Measurements from ENCODE around the gene TFDP1. TPM values are rescaled to one million over a fixed set of nuclear protein-coding genes. Genes with fewer than 3 reads are reported as not detected.

Gene TFDP1
- total RNA-seq, 6 experiments from 2014 or later: 21.7 to 26.9 (median 25.1) TPM

DNA sequence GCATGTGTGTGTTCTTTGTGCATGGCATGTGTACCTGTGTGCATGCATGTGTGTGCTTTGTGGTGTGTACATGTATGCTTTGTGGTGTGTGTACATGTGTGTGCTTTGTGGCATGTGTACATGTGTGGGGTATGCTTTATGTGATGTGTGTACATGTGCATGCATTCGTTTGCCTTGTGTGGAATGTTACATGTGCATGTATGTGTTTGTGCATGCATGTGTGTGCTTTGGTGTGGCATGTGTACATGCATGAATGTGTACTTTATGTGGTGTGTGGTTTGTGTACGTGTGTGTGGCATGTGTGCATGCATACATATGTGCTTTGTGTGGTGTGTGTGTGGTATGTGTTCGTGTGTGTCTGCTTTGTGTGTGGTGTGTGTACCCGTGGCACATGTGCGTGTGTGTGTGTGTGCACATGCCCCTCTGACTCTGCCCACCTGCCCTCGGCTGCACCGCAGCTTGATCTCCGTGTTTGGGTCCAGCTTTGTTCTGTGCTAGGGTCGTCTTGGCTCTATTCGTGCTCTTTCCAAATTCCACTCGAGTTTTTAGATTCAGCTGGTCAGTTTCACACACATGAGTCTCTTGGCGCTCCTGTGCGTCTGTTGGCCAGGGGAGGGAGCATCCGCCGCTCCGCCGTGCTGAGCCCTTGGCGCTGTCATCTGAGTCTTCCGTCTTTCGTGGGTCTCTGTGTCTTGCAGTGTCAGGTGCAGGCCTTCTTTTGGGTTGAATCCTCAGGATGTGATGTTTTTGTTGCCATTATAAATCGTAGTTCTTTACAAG is 46.5 kb upstream of the TFDP1 start:
- no peak for TF ChIP-seq POLR2A (IDR thresholded peaks at IDR 0.05)
- TF ChIP-seq, protein P1, sequence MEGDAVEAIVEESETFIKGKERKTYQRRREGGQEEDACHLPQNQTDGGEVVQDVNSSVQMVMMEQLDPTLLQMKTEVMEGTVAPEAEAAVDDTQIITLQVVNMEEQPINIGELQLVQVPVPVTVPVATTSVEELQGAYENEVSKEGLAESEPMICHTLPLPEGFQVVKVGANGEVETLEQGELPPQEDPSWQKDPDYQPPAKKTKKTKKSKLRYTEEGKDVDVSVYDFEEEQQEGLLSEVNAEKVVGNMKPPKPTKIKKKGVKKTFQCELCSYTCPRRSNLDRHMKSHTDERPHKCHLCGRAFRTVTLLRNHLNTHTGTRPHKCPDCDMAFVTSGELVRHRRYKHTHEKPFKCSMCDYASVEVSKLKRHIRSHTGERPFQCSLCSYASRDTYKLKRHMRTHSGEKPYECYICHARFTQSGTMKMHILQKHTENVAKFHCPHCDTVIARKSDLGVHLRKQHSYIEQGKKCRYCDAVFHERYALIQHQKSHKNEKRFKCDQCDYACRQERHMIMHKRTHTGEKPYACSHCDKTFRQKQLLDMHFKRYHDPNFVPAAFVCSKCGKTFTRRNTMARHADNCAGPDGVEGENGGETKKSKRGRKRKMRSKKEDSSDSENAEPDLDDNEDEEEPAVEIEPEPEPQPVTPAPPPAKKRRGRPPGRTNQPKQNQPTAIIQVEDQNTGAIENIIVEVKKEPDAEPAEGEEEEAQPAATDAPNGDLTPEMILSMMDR (IDR thresholded peaks at IDR 0.05): no peak
- Histone ChIP-seq H3K27ac (no peak overlapping the region), H3K27me3 (no peaks in the 10 kb centered on the region), H3K4me3 (no peak overlapping the region), H3K4me1 (no peaks in the 10 kb centered on the region), H3K9me3 (no peaks in the 10 kb centered on the region), H3K36me3 (peaks cover 0 to 6% (median 2%) of the 10 kb centered on the region in 4 donors)
- WGBS (ENCODE audit: insufficient coverage, low coverage, low lambda C conversion rate, missing lambda C conversion rate): 87% methylated on average over 10 of the region's 21 CpGs
- ATAC-seq (no peak), DNase-seq (no peak)
- intact Hi-C loops (cut with DNase I): no loop called here

DNA sequence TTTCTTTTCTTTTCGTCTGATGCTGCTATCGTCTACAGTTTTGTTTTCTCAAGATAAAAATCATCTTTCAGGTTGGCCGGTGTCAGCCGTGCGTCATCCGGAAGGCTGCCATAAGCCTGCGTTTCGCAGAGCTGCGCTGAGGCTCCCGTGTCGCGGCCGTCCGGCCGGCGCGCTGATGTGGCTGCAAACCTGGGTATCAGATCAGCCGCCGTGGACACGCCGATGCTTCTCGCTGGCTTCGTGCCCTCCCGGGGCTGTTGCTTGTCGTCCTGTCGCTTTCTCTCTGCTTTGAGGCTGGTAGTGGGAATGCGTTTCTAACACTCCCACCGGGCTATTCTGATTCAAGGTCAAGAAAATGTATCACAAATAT is 45.9 kb upstream of the TFDP1 start:
- ATAC-seq (no peak), DNase-seq (no peak)
- intact Hi-C loops (cut with DNase I): no loop called here
- H3K27me3 ChIP-seq: no peaks in the 10 kb centered on the region
- no peak overlapping the region for H3K4me3 ChIP-seq
- peaks cover 0 to 6% (median 2%) of the 10 kb centered on the region in 4 donors for H3K36me3 ChIP-seq
- no peak overlapping the region for H3K27ac ChIP-seq
- no peak for TF ChIP-seq POLR2A (IDR thresholded peaks at IDR 0.05)
- TF ChIP-seq, protein P1 (IDR thresholded peaks at IDR 0.05): no peak
- no peaks in the 10 kb centered on the region for H3K9me3 ChIP-seq
- H3K4me1 ChIP-seq: no peaks in the 10 kb centered on the region
- over 99% methylated on average over 22 of the region's 28 CpGs for WGBS (ENCODE audit: insufficient coverage, low coverage, low lambda C conversion rate, missing lambda C conversion rate)

DNA sequence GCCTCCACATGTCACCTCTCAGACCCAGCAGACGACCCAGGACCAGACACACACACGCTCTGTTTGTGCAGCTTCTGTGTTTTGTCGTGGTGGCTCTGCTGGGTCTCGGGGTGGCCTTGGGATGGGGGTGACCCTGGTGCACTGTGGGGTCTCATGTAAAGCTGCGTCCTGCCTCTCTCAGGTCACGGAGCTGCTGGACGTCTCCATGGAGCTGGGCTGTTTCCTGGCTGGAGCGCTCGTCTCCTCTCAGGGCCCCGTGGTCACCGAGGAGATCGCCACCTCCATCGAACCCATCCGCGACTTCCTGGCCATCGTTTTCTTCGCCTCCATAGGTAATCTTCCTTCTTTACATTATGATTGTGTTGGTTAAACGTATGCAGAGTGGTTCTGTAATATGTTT is 45.4 kb upstream of the TFDP1 start:
- 91% methylated on average over 12 of the region's 18 CpGs for WGBS (ENCODE audit: insufficient coverage, low coverage, low lambda C conversion rate, missing lambda C conversion rate)
- Histone ChIP-seq H3K4me3 (no peak overlapping the region), H3K27me3 (no peaks in the 10 kb centered on the region), H3K27ac (no peak overlapping the region), H3K36me3 (peaks cover 0 to 6% (median 2%) of the 10 kb centered on the region in 4 donors), H3K4me1 (no peaks in the 10 kb centered on the region), H3K9me3 (no peaks in the 10 kb centered on the region)
- TF ChIP-seq, protein P1 (IDR thresholded peaks at IDR 0.05): no peak
- TF ChIP-seq POLR2A (IDR thresholded peaks at IDR 0.05): no peak
- no peak for ATAC-seq
- intact Hi-C loops (cut with DNase I): no loop called here
- no peak for DNase-seq

DNA sequence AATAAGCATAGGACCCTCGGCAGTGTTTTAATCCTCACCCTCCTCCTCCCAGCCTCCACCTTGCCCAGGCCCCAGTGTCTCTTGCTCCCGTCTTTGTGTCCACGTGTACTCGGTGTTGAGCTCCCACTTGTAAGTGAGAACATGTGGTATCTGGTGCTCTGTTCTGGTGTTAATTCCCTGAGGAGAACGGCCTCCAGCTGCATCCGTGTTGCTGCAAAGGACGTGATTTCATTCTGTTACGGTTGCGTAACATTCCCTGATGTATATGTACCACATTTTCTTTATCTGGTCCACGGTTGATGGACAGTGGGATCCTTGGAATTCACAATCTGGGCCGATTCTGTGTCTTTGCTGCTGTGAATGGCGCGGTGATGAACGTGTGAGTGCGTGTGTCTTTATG is 44.7 kb upstream of the TFDP1 start:
- Histone ChIP-seq H3K27ac (no peak overlapping the region), H3K4me3 (no peak overlapping the region), H3K4me1 (no peaks in the 10 kb centered on the region), H3K27me3 (no peaks in the 10 kb centered on the region), H3K36me3 (peaks cover 0 to 6% (median 2%) of the 10 kb centered on the region in 4 donors), H3K9me3 (no peaks in the 10 kb centered on the region)
- ATAC-seq (no peak), DNase-seq (peak in 1 of 3 donors; percentile 15)
- intact Hi-C loops (cut with DNase I): no loop called here
- WGBS (ENCODE audit: insufficient coverage, low coverage, low lambda C conversion rate, missing lambda C conversion rate): 94% methylated on average over 11 of the region's 15 CpGs
- TF ChIP-seq POLR2A (IDR thresholded peaks at IDR 0.05): no peak
- TF ChIP-seq, protein P1 (IDR thresholded peaks at IDR 0.05): no peak

All from right lobe of liver (tissue), 6 donors.